ENCODE measurements around the gene SH3PXD2B. TPM values are rescaled to one million over a fixed set of nuclear protein-coding genes. Genes with fewer than 3 reads are reported as not detected.

Gene SH3PXD2B
- total RNA-seq, 4 donors from 2014 or later = 27.8 to 52.6 (median 44.4) TPM

- Histone ChIP-seq H3K36me3 (no peaks in the 10 kb centered on the region), H3K27me3 (no peaks in the 10 kb centered on the region), H3K4me1 (no peaks in the 10 kb centered on the region), H3K9me3 (peaks cover 0 to 14% (median 0%) of the 10 kb centered on the region in 4 donors), H3K4me3 (no peak overlapping the region), H3K27ac (no peak overlapping the region)
- DNase-seq (ENCODE audit: low spot score in 2 of 2) = no peak
- TF ChIP-seq POLR2A (IDR thresholded peaks at IDR 0.05) = no peak
- no peak for TF ChIP-seq EP300 (IDR thresholded peaks at IDR 0.05)
- no peak for TF ChIP-seq CTCF (IDR thresholded peaks at IDR 0.05)
- WGBS, 2 donors = 88 to 92% methylated on average over 2 of the region's 2 CpGs
These were observed 148.9 kb downstream of the SH3PXD2B start for GRCh38 chr5:172305380-172305779.

- no peaks in the 10 kb centered on the region for H3K36me3 ChIP-seq
- no peaks in the 10 kb centered on the region for H3K4me1 ChIP-seq
- TF ChIP-seq EP300 (IDR thresholded peaks at IDR 0.05) = no peak
- no peak for TF ChIP-seq POLR2A (IDR thresholded peaks at IDR 0.05)
- TF ChIP-seq CTCF (IDR thresholded peaks at IDR 0.05) = no peak
- 88 to 89% methylated on average over 3 of the region's 3 CpGs for WGBS, 2 donors
- H3K4me3 ChIP-seq = no peak overlapping the region
- H3K9me3 ChIP-seq = peaks cover 0 to 14% (median 0%) of the 10 kb centered on the region in 4 donors
- no peak overlapping the region for H3K27ac ChIP-seq
- no peaks in the 10 kb centered on the region for H3K27me3 ChIP-seq
- DNase-seq (ENCODE audit: low spot score in 2 of 2) = no peak
These were observed 150.6 kb downstream of the SH3PXD2B start for GRCh38 chr5:172303572-172304335.

GRCh38 chr5:172303162-172303561, 151.2 kb downstream of the SH3PXD2B start:
- 69 to 71% methylated on average over 5 of the region's 5 CpGs for WGBS, 2 donors
- no peaks in the 10 kb centered on the region for H3K36me3 ChIP-seq
- H3K4me3 ChIP-seq = no peak overlapping the region
- H3K27me3 ChIP-seq = no peaks in the 10 kb centered on the region
- no peak overlapping the region for H3K27ac ChIP-seq
- H3K4me1 ChIP-seq = no peaks in the 10 kb centered on the region
- no peak for DNase-seq (ENCODE audit: low spot score in 2 of 2)
- TF ChIP-seq CTCF (IDR thresholded peaks at IDR 0.05) (no peak), EP300 (IDR thresholded peaks at IDR 0.05) (no peak), POLR2A (IDR thresholded peaks at IDR 0.05) (no peak)
- H3K9me3 ChIP-seq = peaks cover 0 to 14% (median 0%) of the 10 kb centered on the region in 4 donors

- no peak for DNase-seq (ENCODE audit: low spot score in 2 of 2)
- Histone ChIP-seq H3K9me3 (peaks cover 0 to 14% (median 0%) of the 10 kb centered on the region in 4 donors), H3K36me3 (no peaks in the 10 kb centered on the region), H3K4me3 (no peak overlapping the region), H3K4me1 (no peaks in the 10 kb centered on the region), H3K27ac (no peak overlapping the region), H3K27me3 (no peaks in the 10 kb centered on the region)
- TF ChIP-seq CTCF (IDR thresholded peaks at IDR 0.05) = no peak
- TF ChIP-seq EP300 (IDR thresholded peaks at IDR 0.05) = no peak
- WGBS, 2 donors = 48 to 55% methylated on average over 9 of the region's 9 CpGs
These were observed 152.1 kb downstream of the SH3PXD2B start for GRCh38 chr5:172302047-172302710.

GRCh38 chr5:172299916-172300439, 154.3 kb downstream of the SH3PXD2B start:
- Histone ChIP-seq H3K27me3 (no peaks in the 10 kb centered on the region), H3K4me1 (no peaks in the 10 kb centered on the region), H3K9me3 (no peaks in the 10 kb centered on the region), H3K27ac (no peak overlapping the region), H3K36me3 (no peaks in the 10 kb centered on the region), H3K4me3 (no peak overlapping the region)
- 79 to 86% methylated on average over 2 of the region's 2 CpGs for WGBS, 2 donors
- TF ChIP-seq EP300 (IDR thresholded peaks at IDR 0.05) = no peak
- TF ChIP-seq POLR2A (IDR thresholded peaks at IDR 0.05) = no peak
- no peak for TF ChIP-seq CTCF (IDR thresholded peaks at IDR 0.05)
- DNase-seq (ENCODE audit: low spot score in 2 of 2) = no peak

Data from tibial nerve (tissue), 4 donors.